Measurements from ENCODE around the gene RPS6KA5.
"Not testable (repeated sequence)": the region's sequence is repeated elsewhere in the genome, so short reads cannot be mapped to it uniquely, and the experiment has no call there.

The RPS6KA5 gene

GRCh38 chr14:90858511-90858910, 201.9 kb downstream of the RPS6KA5 start:
- DNase-seq: no peak

- no peak for DNase-seq
These were observed 202.6 kb downstream of the RPS6KA5 start for GRCh38 chr14:90857866-90858265.

DNA sequence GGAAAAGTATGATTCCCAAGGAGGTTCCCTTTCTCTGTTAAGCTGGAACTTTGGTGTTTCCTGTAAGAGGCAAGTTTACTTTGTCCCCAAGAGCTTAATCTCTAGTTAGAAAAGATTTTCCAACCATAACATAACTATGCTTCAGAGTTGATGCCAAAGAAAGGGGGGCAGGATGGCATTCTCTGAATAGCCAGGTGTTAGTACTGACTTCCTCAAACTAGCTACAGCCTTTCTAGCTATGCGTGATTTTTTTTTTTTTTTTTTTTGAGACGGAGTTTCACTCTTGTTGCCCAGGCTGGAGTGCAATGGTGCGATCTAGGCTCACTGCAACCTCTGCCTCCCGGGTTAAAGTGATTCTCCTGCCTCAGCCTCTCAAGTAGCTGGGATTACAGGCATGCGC, 204.3 kb downstream of the RPS6KA5 start:
- DNase-seq: not testable (repeated sequence)

GRCh38 chr14:90853116-90853515, 207.3 kb downstream of the RPS6KA5 start:
- DNase-seq: no peak

- no peak for DNase-seq
These were observed 209.0 kb downstream of the RPS6KA5 start for GRCh38 chr14:90851327-90852036.

DNA sequence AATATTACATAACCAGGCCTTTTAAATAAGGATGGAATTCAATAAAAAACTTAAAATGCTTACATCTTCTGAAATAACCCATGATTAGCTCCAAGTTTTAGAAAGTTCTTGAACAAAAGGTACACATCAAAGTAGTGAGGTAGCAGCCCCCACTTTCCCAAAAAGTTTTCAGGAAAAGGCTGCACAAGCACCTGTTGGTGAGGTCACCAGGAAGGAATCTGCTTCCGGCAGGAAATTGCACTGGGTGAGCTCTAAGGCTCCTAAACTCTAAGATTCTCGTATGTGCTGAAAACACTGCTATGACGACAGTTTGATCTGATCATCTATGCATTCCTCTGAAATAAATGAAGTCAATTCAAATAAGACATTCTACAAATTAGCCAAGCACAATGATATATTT, 210.0 kb downstream of the RPS6KA5 start:
- DNase-seq: no peak

DNA sequence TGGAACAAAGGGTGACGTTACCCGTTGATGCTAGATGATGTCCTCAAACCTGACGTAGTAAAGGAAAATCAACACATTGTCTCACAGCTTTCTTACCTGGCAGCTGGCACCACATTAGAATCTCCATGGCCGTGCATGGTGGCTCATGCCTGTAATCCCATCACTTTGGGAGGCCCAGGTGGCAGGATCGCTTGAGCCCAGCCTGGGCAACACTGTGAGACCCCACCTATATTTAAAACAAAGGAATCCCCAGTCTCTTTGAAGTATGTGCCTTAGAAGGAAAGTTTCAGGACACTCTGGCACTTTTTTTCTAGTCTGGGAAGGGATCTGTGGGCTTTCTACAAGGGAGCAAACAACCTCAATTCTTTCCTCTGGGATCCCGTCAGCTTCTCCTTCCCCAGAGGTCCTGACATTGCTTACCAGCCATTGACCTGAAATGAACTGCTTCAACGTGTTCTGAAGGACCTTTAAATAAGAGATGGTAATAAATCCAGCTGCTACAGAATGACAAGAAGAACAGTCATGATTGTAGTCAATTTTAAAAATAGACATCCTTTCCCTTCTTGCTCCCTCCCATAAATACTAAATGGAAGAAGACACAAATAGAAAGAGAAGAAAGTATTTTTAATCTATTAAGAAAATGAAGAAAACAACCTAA, 210.5 kb downstream of the RPS6KA5 start:
- no peak for DNase-seq

- no peak for DNase-seq
These were observed 211.3 kb downstream of the RPS6KA5 start for GRCh38 chr14:90848944-90849731.

- no peak for DNase-seq
These were observed 213.9 kb downstream of the RPS6KA5 start for GRCh38 chr14:90846511-90846910.

GRCh38 chr14:90844321-90844720, 216.1 kb downstream of the RPS6KA5 start:
- no peak for DNase-seq

DNA sequence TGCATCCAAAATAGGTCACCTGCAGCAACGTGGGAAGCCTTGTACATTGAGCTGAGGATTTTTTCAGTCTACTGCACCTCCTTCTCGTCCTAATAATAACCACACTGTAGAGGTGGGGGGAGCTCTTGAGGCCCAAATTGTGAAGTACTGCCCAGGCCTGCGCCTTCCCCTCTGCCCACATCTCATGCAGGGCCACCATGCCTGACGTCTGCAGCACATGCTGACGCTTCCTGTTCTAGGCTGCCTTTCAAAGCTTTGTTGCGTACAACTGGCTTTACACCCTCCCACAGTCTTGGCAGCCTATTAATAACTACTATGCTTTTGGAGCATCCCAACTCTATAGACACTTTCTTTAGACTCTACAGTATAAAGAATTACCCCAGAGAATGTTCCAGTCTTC, 217.7 kb downstream of the RPS6KA5 start:
- DNase-seq: no peak

DNA sequence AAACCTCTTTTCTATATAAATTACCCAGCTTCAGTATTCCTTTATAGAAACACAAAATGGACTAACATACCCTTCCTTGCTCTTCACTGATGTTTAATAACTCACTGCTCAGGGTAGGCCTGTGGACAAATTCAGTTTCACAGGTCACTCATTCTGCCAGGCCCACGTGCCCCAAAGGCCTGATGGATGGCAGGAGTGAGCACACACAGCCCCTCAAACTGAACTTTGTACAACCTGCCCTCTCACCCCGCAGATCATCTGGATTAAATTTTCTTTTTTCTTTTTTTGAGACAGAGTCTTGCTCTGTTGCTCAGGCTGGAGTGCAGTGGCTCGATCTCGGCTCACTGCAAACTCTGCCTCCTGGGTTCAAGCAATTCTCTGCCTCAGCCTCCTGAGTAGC, 219.8 kb downstream of the RPS6KA5 start:
- not testable (repeated sequence) for DNase-seq

GRCh38 chr14:90839889-90840266, 220.6 kb downstream of the RPS6KA5 start:
- DNase-seq: no peak

- no peak for DNase-seq
These were observed 221.2 kb downstream of the RPS6KA5 start for GRCh38 chr14:90839024-90839888.

GRCh38 chr14:90838531-90838930, 221.9 kb downstream of the RPS6KA5 start:
- not testable (repeated sequence) for DNase-seq

- DNase-seq: no peak
These were observed 223.1 kb downstream of the RPS6KA5 start for GRCh38 chr14:90837355-90837754.

- DNase-seq: no peak
These were observed 223.8 kb downstream of the RPS6KA5 start for GRCh38 chr14:90836692-90837063.

DNA sequence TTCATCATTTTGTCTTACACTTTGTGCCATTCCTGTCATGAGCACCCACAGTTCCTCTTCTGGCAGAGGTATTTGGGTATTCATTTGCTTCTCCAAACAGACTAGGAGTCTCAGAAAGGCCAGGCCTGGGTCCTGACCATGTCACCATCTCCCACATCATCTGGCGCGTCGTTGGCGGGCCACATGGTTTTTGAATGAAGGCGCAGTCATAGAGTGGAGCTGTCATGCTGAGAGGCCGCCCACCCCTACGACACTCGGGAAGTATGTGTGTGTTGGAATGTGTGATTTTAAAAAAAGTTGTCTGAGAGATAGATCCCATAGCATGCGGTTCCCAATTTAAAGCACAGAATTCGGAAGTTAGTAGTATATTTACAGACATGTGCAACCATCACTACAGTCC, 228.6 kb downstream of the RPS6KA5 start:
- DNase-seq: no peak

DNA sequence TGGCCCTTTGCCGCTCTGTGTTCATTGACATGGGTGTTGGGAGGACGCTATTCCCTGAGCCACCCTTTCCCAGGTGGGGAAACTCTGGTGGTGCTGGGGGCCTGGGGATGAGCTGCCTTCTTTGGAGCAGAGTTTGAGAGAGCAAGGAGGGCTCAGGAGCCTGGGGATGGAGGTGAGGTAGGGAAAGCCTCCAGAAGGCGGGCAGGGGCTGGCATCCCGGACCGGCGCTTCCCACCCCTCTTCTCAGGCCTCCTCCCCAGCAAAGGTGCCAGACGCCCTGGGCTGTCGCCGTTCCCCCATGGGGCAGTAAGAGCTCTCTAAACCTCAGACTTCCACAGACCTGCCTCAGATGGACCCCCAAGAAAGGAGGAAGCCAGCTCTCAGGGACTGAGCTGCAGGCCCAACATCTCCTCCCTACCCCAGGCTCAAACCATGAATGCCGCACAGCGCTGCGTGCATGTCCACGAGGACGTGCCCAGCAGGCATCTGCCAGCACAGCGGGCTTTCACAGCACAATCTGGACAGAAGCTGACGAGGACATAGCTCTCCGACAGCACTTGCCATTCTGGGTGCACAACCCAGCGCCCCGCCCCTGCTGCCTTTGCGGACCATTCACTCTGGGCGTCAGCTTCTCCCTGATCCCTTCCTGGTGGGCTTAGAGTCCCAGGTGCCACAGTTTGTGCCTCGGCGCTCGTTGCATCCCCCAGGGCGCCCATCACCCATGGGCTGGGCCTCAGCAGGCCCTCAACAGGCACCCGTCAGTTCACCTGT, 229.3 kb downstream of the RPS6KA5 start:
- DNase-seq: no peak

- no peak for DNase-seq
These were observed 230.8 kb downstream of the RPS6KA5 start for GRCh38 chr14:90829677-90830076.

DNA sequence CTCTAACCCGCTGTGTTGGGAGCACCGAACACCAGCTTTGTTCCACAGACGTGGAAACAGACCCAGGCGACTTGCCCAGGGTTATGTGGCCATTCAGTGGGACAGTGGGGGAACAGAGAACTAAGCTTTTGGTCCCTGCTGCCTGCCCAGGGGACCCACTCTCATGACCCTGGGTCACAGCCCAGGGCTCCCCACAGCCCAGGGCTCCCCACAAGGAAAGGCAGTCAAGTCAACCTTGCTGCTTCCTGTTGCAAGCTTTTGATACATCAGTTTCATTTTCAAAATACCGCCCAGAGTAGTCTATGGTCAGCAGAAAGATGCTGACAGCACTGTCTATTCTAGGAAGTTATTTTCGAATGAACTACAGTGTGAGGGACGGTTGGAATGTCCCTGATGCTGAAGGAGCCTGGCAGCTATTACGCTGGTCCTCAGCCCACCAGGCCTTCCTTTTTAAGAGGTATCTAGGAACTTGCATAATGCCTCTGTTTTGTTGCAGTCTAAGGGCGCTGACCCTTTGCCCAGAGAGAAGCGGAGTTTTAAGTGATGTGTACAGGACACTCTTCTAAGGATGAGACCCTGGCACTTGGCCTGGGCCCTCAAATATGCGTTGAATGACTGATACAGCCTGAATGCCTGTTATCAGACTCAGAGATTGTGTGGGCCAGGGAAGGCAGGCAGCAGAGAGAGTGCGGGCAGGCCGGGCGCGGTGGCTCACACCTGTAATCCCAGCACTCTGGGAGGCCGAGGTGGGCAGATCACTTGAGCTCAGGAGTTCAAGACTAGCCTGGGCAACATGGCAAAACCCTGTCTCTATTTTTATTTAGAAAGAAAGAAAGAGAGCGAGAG, 231.6 kb downstream of the RPS6KA5 start:
- DNase-seq: no peak

All from activated gamma-delta T cell (primary cell).